HepG2 (cell line): ENCODE data around the gene CHMP6. TPM values are rescaled to one million over a fixed set of nuclear protein-coding genes. Genes with fewer than 3 reads are reported as not detected.
A peak's percentile ranks its signal among the peaks of the same experiment; 100 is the strongest.

Experiments used
- FOXA3 ChIP-seq: IDR thresholded peaks from 2 replicates; pipeline ENCODE4 v1.6.1; 2016; ENCODE audit warnings: missing genetic modification reagents, missing compliant biosample characterization
- FOXJ3 ChIP-seq: sonication (generic); formaldehyde crosslinking; IDR thresholded peaks from 2 replicates; pipeline ENCODE4 v1.4.0; 2020; ENCODE audit warnings: missing genetic modification reagents, mild to moderate bottlenecking, borderline replicate concordance
- IRF2 ChIP-seq: IDR thresholded peaks from 2 replicates; pipeline ENCODE4 v1.6.1; 2018; ENCODE audit warnings: missing genetic modification reagents, missing compliant biosample characterization
- MXD1 ChIP-seq: sonication (generic); formaldehyde crosslinking; IDR thresholded peaks from 2 replicates; pipeline ENCODE4 v1.4.0; 2020; ENCODE audit warnings: mild to moderate bottlenecking, missing genetic modification reagents
- POLR2A ChIP-seq, 2 experiments: IDR thresholded peaks; 2 replicates each; pipeline ENCODE4 v1.6.1; 2011; ENCODE audit warnings: low read depth in 2 of 2, low read length in 2 of 2, mild to moderate bottlenecking in 1 of 2, moderate library complexity in 1 of 2; ENCODE audit not compliant: insufficient read depth in 1 of 2
- RBM22 ChIP-seq: fragments of 200-400 bp; formaldehyde crosslinking; optimal IDR thresholded peaks from 2 replicates; pipeline ENCODE3; 2017; ENCODE audit warnings: mild to moderate bottlenecking, low read length, moderate library complexity
- SIN3A ChIP-seq: IDR thresholded peaks from 2 replicates; pipeline ENCODE4 v1.6.1; 2011; ENCODE audit warnings: low read depth, mild to moderate bottlenecking, control low read depth, low read length, borderline replicate concordance
- SNAI1 ChIP-seq: sonication (generic); formaldehyde crosslinking; IDR thresholded peaks from 2 replicates; pipeline ENCODE4 v1.5.0; 2020; ENCODE audit warnings: mild to moderate bottlenecking, missing genetic modification reagents, borderline replicate concordance
- U2AF1 ChIP-seq: fragments of 200-400 bp; formaldehyde crosslinking; optimal IDR thresholded peaks from 2 replicates; pipeline ENCODE3; 2017; ENCODE audit warnings: mild to moderate bottlenecking, low read depth, low read length
- ZBTB37 ChIP-seq: sonication (generic); formaldehyde crosslinking; IDR thresholded peaks from 2 replicates; pipeline ENCODE4 v1.4.0; 2020; ENCODE audit warnings: mild to moderate bottlenecking, missing genetic modification reagents
- ZC3H13 ChIP-seq: sonication (generic); formaldehyde crosslinking; IDR thresholded peaks from 2 replicates; pipeline ENCODE4 v1.8.1; 2023; ENCODE audit warnings: mild to moderate bottlenecking, missing genetic modification reagents, moderate library complexity
- ZNF484 ChIP-seq: sonication (generic); formaldehyde crosslinking; IDR thresholded peaks from 2 replicates; pipeline ENCODE4 v1.5.1; 2020; ENCODE audit warnings: mild to moderate bottlenecking, low read depth, missing genetic modification reagents, borderline replicate concordance
- polyA plus RNA-seq, 8 experiments: library from polyadenylated mRNA; depleted of rRNA in 3 of 8; stranded (reverse) in 7 of 8; unstranded in 1 of 8; fragments of >200 nt; fragmentation: Illumina TruSeq in 4 of 8; extraction: Trizol in 4 of 8; gene quantifications; 2 replicates each; pipeline versions ENCODE4 v1.2.1 to v1.2.3, GENCODE V29; 2011 to 2016; ENCODE audit warnings: low read depth in 4 of 8, missing spikeins in 1 of 8, mixed read lengths in 1 of 8; ENCODE audit not compliant: insufficient read depth in 1 of 8
- total RNA-seq, 5 experiments: library from RNA; depleted of rRNA; stranded (reverse); fragments of >200 nt; fragmentation: Illumina TruSeq; extraction: Trizol; gene quantifications; 2 replicates each; pipeline ENCODE4 v1.2.3, GENCODE V29; 2016; ENCODE audit warnings: low read depth in 1 of 5

CHMP6 gene
- total and polyA plus RNA-seq, 2 of the 13 experiments (the other 11 are each of a cell fraction or from before 2014, with no cell fraction given), result 11.1 to 24.2 TPM

- TF ChIP-seq SNAI1 (CRISPR knock-in tag) (0 out of 2 replicates have a peak, but pooled peaks have one; percentile 10), MXD1 (CRISPR knock-in tag) (0 out of 2 replicates have a peak, but pooled peaks have one; percentile 48), ZNF484 (CRISPR knock-in tag) (no peak), SIN3A (0 out of 2 replicates have a peak, but pooled peaks have one; percentile 3), POLR2A (IDR thresholded peaks at IDR 0.05; ENCODE audit: insufficient read depth in 1 of 2, low read depth in 2 of 2, low read length in 2 of 2) (peak in 1 of 2 experiments; percentile 48; a peak in 1 of 4 replicates), FOXA3 (CRISPR knock-in tag) (0 out of 2 replicates have a peak, but pooled peaks have one; percentile 13), RBM22 (peak; percentile 35), IRF2 (0 out of 2 replicates have a peak, but pooled peaks have one; percentile 12), U2AF1 (peak; percentile 67), ZC3H13 (CRISPR knock-in tag) (peak; percentile 82), FOXJ3 (CRISPR knock-in tag) (no peak), ZBTB37 (CRISPR knock-in tag) (0 out of 2 replicates have a peak, but pooled peaks have one; percentile 22)
- TF ChIP-seq, all 625 proteins: peak for 19
Measured at GRCh38 chr17:80968602-80969029, 23.0 kb upstream of the CHMP6 start (continued).
